Keratinocyte (primary cell): ENCODE results near the gene CCL19. TPM values are rescaled to one million over a fixed set of nuclear protein-coding genes. Genes with fewer than 3 reads are reported as not detected.

ENCODE experiments used
- DNase-seq: peaks from one replicate; pipeline ENCODE4 v3.0.0-alpha.2; 2011; ENCODE audit warnings: low read depth, missing footprints, low spot score
- FAIRE-seq: peaks from 2 replicates; lab custom pipeline; 2011; peaks lifted over from hg19 to GRCh38; lab: Jason Lieb, UNC
- H2AFZ ChIP-seq: 2 replicates; pipeline ENCODE4 v1.6.0; 2012; ENCODE audit warnings: low read length, control low read depth, inconsistent platforms; ENCODE audit not compliant: control insufficient read depth
- H3K27ac ChIP-seq: 2 replicates; pipeline ENCODE4 v1.5.1; 2011; ENCODE audit warnings: low read length; ENCODE audit not compliant: control insufficient read depth, insufficient read depth
- H3K27me3 ChIP-seq: 3 replicates; pipeline ENCODE4 v1.6.0; 2011; ENCODE audit warnings: low read length; ENCODE audit not compliant: control insufficient read depth, insufficient read depth; ENCODE audit errors: extremely low read depth
- H3K36me3 ChIP-seq, 2 experiments: 2 replicates in 1 of 2; 3 replicates in 1 of 2; pipeline ENCODE4 v1.5.1; 2011; ENCODE audit warnings: low read length in 2 of 2, mild to moderate bottlenecking in 1 of 2; ENCODE audit not compliant: control insufficient read depth in 2 of 2, insufficient read depth in 2 of 2; ENCODE audit errors: extremely low read depth in 1 of 2
- H3K4me1 ChIP-seq: 3 replicates; pipeline ENCODE4 v1.5.1; 2011; ENCODE audit warnings: low read length; ENCODE audit not compliant: control insufficient read depth, insufficient read depth; ENCODE audit errors: extremely low read depth
- H3K4me2 ChIP-seq: 3 replicates; pipeline ENCODE4 v1.6.0; 2011; ENCODE audit warnings: low read depth, low read length; ENCODE audit not compliant: control insufficient read depth, insufficient read depth; ENCODE audit errors: extremely low read depth
- H3K4me3 ChIP-seq, 3 experiments: fragments of 200-600 bp in 1 of 3; sonication (generic) in 1 of 3; 2 replicates in 2 of 3; 3 replicates in 1 of 3; pipeline ENCODE4 v1.5.1; 2011 to 2016; ENCODE audit warnings: low read length in 3 of 3, mild to moderate bottlenecking in 3 of 3, control low read depth in 2 of 3, inconsistent platforms in 1 of 3, low read depth in 1 of 3, mixed read lengths in 1 of 3, mixed run types in 1 of 3, moderate library complexity in 1 of 3; ENCODE audit not compliant: control insufficient read depth in 2 of 3, insufficient read depth in 2 of 3; ENCODE audit errors: extremely low read depth in 1 of 3
- H3K79me2 ChIP-seq: 2 replicates; pipeline ENCODE4 v1.6.0; 2012; ENCODE audit warnings: low read length; ENCODE audit not compliant: control insufficient read depth, insufficient read depth
- H3K9ac ChIP-seq: 3 replicates; pipeline ENCODE4 v1.6.0; 2011; ENCODE audit warnings: low read length; ENCODE audit not compliant: control insufficient read depth, insufficient read depth; ENCODE audit errors: extremely low read depth
- H3K9me1 ChIP-seq: 3 replicates; pipeline ENCODE4 v1.6.0; 2011; ENCODE audit warnings: low read length; ENCODE audit not compliant: control insufficient read depth, insufficient read depth; ENCODE audit errors: extremely low read depth
- H3K9me3 ChIP-seq: 2 replicates; pipeline ENCODE4 v1.5.1; 2012; ENCODE audit warnings: low read depth, low read length; ENCODE audit not compliant: control insufficient read depth
- H4K20me1 ChIP-seq: 3 replicates; pipeline ENCODE4 v1.6.0; 2011; ENCODE audit warnings: low read length; ENCODE audit not compliant: control insufficient read depth, insufficient read depth; ENCODE audit errors: extremely low read depth
- CTCF ChIP-seq, 3 experiments: IDR thresholded peaks in 1 of 3; conservative IDR thresholded peaks in 1 of 3; optimal IDR thresholded peaks in 1 of 3; 2 replicates in 2 of 3; 3 replicates in 1 of 3; pipeline versions ENCODE3 to v1.5.1; 2011; ENCODE audit warnings: low read length in 3 of 3, mild to moderate bottlenecking in 3 of 3, moderate library complexity in 2 of 3, control low read depth in 1 of 3, inconsistent platforms in 1 of 3; ENCODE audit not compliant: insufficient read depth in 2 of 3; ENCODE audit errors: extremely low read depth in 1 of 3
- EZH2 ChIP-seq: IDR thresholded peaks from one replicate; pipeline ENCODE4 v1.6.1; 2012; ENCODE audit warnings: inconsistent platforms, mild to moderate bottlenecking, low read length, moderate library complexity
- dilution Hi-C: fragments of 300-500 bp; cut with MboI; formaldehyde crosslinking; loops from one replicate; pipeline ENCODE4 v1.7.0; 2020; ENCODE audit warnings: low sequenced_read_pairs; ENCODE audit not compliant: extremely low pct_ligation_motif_present
- polyA plus RNA-seq, 5 experiments: library from polyadenylated mRNA; depleted of rRNA in 3 of 5; stranded (reverse) in 3 of 5; stranded (forward) in 1 of 5; unstranded in 1 of 5; fragments of >200 nt; gene quantifications; 1 replicate in 1 of 5; 2 replicates in 3 of 5; 3 replicates in 1 of 5; pipeline versions ENCODE4 v1.2.1 to v1.2.3, GENCODE V29; 2011 to 2012; ENCODE audit warnings: missing spikeins in 2 of 5, low read depth in 1 of 5, low replicate concordance in 1 of 5

CCL19 gene
- polyA plus RNA-seq, 1 donor (not counting 4 experiments of a cell fraction or from before 2014, with no cell fraction given) = not detected

GRCh38 chr9:34709196-34709978 lies 18.3 kb upstream of the CCL19 start:
- Histone ChIP-seq H3K27me3 (no peaks in the 10 kb centered on the region), H3K4me1 (peaks cover 13% of the 10 kb centered on the region), H3K36me3 (no peaks in the 10 kb centered on the region), H3K79me2 (no peaks in the 10 kb centered on the region), H4K20me1 (no peaks in the 10 kb centered on the region), H3K9ac (no peak overlapping the region), H3K9me3 (no peaks in the 10 kb centered on the region), H2AFZ (no peak overlapping the region), H3K4me3 (no peak overlapping the region), H3K9me1 (no peaks in the 10 kb centered on the region), H3K27ac (no peak overlapping the region), H3K4me2 (no peak overlapping the region)
- TF ChIP-seq EZH2 = no peak
- no peak for TF ChIP-seq CTCF (optimal IDR thresholded peaks at IDR 0.05 in 1 of 3, IDR thresholded peaks at IDR 0.05 in 1 of 3, conservative IDR thresholded peaks at IDR 0.05 in 1 of 3; ENCODE audit: extremely low read depth in 1 of 3, insufficient read depth in 2 of 3, low read length in 3 of 3)
- FAIRE-seq = no peak
- no peak for DNase-seq
- dilution Hi-C loops = no loop called here

GRCh38 chr9:34707130-34707529 lies 16.1 kb upstream of the CCL19 start:
- no peaks in the 10 kb centered on the region for H3K79me2 ChIP-seq
- DNase-seq (no peak), FAIRE-seq (no peak)
- H4K20me1 ChIP-seq = no peaks in the 10 kb centered on the region
- no peaks in the 10 kb centered on the region for H3K27me3 ChIP-seq
- TF ChIP-seq EZH2 (no peak), CTCF (optimal IDR thresholded peaks at IDR 0.05 in 1 of 3, IDR thresholded peaks at IDR 0.05 in 1 of 3, conservative IDR thresholded peaks at IDR 0.05 in 1 of 3; ENCODE audit: extremely low read depth in 1 of 3, insufficient read depth in 2 of 3, low read length in 3 of 3) (no peak)
- no peak overlapping the region for H3K4me3 ChIP-seq
- no peak overlapping the region for H3K27ac ChIP-seq
- H3K9me1 ChIP-seq = no peaks in the 10 kb centered on the region
- H2AFZ ChIP-seq = no peak overlapping the region
- peaks cover 6% of the 10 kb centered on the region for H3K4me1 ChIP-seq
- H3K4me2 ChIP-seq = no peak overlapping the region
- H3K36me3 ChIP-seq = no peaks in the 10 kb centered on the region
- no peaks in the 10 kb centered on the region for H3K9me3 ChIP-seq
- no peak overlapping the region for H3K9ac ChIP-seq
- dilution Hi-C loops = no loop called here
